ENCODE data around the gene TAS2R43. TPM values are rescaled to one million over a fixed set of nuclear protein-coding genes. Genes with fewer than 3 reads are reported as not detected.
"Not testable (repeated sequence)": the region's sequence is repeated elsewhere in the genome, so short reads cannot be mapped to it uniquely, and the experiment has no call there.

TAS2R43 gene
- not detected for total RNA-seq
- long read RNA-seq, result 0 reads

GRCh38 chr12:11092128-11092527 lies at the start of gene TAS2R43:
TSS of gene TAS2R43 (minus strand) at chr12:11092313. CDS start at chr12:11092229, 84 bp downstream.
- DNase-seq, result no peak
- no peak for ATAC-seq (ENCODE audit: poor library complexity)
- intact Hi-C loops (cut with DNase I), result no loop called here

GRCh38 chr12:11136075-11136474 lies 44.0 kb upstream of the TAS2R43 start:
- intact Hi-C loops (cut with DNase I), result no loop called here

GRCh38 chr12:11134305-11134704 lies 42.2 kb upstream of the TAS2R43 start, which contains the start of gene TAS2R30:
TSS of gene TAS2R30 (minus strand) at chr12:11134644. CDS start at chr12:11134244, 400 bp downstream.
- intact Hi-C loops (cut with DNase I), result no loop called here
- DNase-seq (no peak), ATAC-seq (ENCODE audit: poor library complexity) (no peak)

More at GRCh38 chr12:11136075-11136474, 44.0 kb upstream of the TAS2R43 start:
- DNase-seq, result no peak
- ATAC-seq (ENCODE audit: poor library complexity), result no peak

GRCh38 chr12:11133816-11134215 lies 41.7 kb upstream of the TAS2R43 start:
- intact Hi-C loops (cut with DNase I), result no loop called here
- no peak for ATAC-seq (ENCODE audit: poor library complexity)

GRCh38 chr12:11133162-11133561 lies 41.0 kb upstream of the TAS2R43 start:
- no peak for ATAC-seq (ENCODE audit: poor library complexity)
- intact Hi-C loops (cut with DNase I), result no loop called here
- DNase-seq, result no peak

More at GRCh38 chr12:11133816-11134215, 41.7 kb upstream of the TAS2R43 start:
- no peak for DNase-seq

GRCh38 chr12:11130999-11131398 lies 38.9 kb upstream of the TAS2R43 start:
- ATAC-seq (ENCODE audit: poor library complexity) (peak; percentile 18), DNase-seq (no peak)
- intact Hi-C loops (cut with DNase I), result no loop called here

GRCh38 chr12:11130382-11130781 lies 38.3 kb upstream of the TAS2R43 start:
- intact Hi-C loops (cut with DNase I), result no loop called here
- ATAC-seq (ENCODE audit: poor library complexity) (peak; percentile 53), DNase-seq (no peak)

GRCh38 chr12:11114130-11114529 lies 22.0 kb upstream of the TAS2R43 start:
- ATAC-seq (ENCODE audit: poor library complexity); intact Hi-C loops (cut with DNase I); DNase-seq: not testable (repeated sequence)

GRCh38 chr12:11111213-11111612 lies 19.1 kb upstream of the TAS2R43 start:
- ATAC-seq (ENCODE audit: poor library complexity); intact Hi-C loops (cut with DNase I); DNase-seq: not testable (repeated sequence)

GRCh38 chr12:11108862-11109261 lies 16.7 kb upstream of the TAS2R43 start:
- DNase-seq (no peak), ATAC-seq (ENCODE audit: poor library complexity) (no peak)
- intact Hi-C loops (cut with DNase I), result no loop called here

- ATAC-seq (ENCODE audit: poor library complexity) (no peak), DNase-seq (no peak)
- intact Hi-C loops (cut with DNase I), result no loop called here
These were observed 15.6 kb upstream of the TAS2R43 start for GRCh38 chr12:11107719-11108118.

- ATAC-seq (ENCODE audit: poor library complexity) (no peak), DNase-seq (no peak)
- intact Hi-C loops (cut with DNase I), result no loop called here
These were observed 14.2 kb upstream of the TAS2R43 start for GRCh38 chr12:11106288-11106687.

- DNase-seq (no peak), ATAC-seq (ENCODE audit: poor library complexity) (no peak)
- intact Hi-C loops (cut with DNase I), result no loop called here
These were observed 13.4 kb upstream of the TAS2R43 start for GRCh38 chr12:11105546-11105945.

GRCh38 chr12:11094910-11095309 lies 2.8 kb upstream of the TAS2R43 start:
- DNase-seq; ATAC-seq (ENCODE audit: poor library complexity); intact Hi-C loops (cut with DNase I): not testable (repeated sequence)

- intact Hi-C loops (cut with DNase I), result no loop called here
- ATAC-seq (ENCODE audit: poor library complexity) (no peak), DNase-seq (no peak)
These were observed 2.9 kb downstream of the TAS2R43 start for GRCh38 chr12:11089246-11089645.

- DNase-seq (no peak), ATAC-seq (ENCODE audit: poor library complexity) (no peak)
- intact Hi-C loops (cut with DNase I), result no loop called here
These were observed 6.7 kb downstream of the TAS2R43 start for GRCh38 chr12:11085419-11085818.

- no peak for DNase-seq
- ATAC-seq (ENCODE audit: poor library complexity), result no peak
- intact Hi-C loops (cut with DNase I), result no loop called here
These were observed 10.1 kb downstream of the TAS2R43 start for GRCh38 chr12:11081987-11082386.

- no peak for DNase-seq
- no peak for ATAC-seq (ENCODE audit: poor library complexity)
- intact Hi-C loops (cut with DNase I), result no loop called here
These were observed 13.9 kb downstream of the TAS2R43 start for GRCh38 chr12:11078246-11078645.

- DNase-seq, result no peak
- intact Hi-C loops (cut with DNase I), result no loop called here
- no peak for ATAC-seq (ENCODE audit: poor library complexity)
These were observed 16.5 kb downstream of the TAS2R43 start for GRCh38 chr12:11075642-11076041.

- intact Hi-C loops (cut with DNase I), result loop anchor here (5.0 kb wide), 1 partner anchor 54 kb away; no protein-coding TSS in a partner anchor
- DNase-seq, result no peak
- ATAC-seq (ENCODE audit: poor library complexity), result no peak
These were observed 20.7 kb downstream of the TAS2R43 start for GRCh38 chr12:11071414-11071813.

- no peak for DNase-seq
- ATAC-seq (ENCODE audit: poor library complexity), result no peak
- intact Hi-C loops (cut with DNase I), result loop anchor here (5.0 kb wide), 1 partner anchor 54 kb away; no protein-coding TSS in a partner anchor
These were observed 21.1 kb downstream of the TAS2R43 start for GRCh38 chr12:11070999-11071398.
